Right hindlimb (tissue), 1 donor: Measurements from ENCODE around the gene RAD51B.
"Not testable (repeated sequence)": the region's sequence is repeated elsewhere in the genome, so short reads cannot be mapped to it uniquely, and the experiment has no call there.

Experiments
- DNase-seq: peaks from one replicate; pipeline ENCODE4 v3.0.0-alpha.2; 2018

The RAD51B gene

GRCh38 chr14:68186500-68187276 is 367.1 kb downstream of the RAD51B start:
- not testable (repeated sequence) for DNase-seq

- DNase-seq, result no peak
These were observed 368.6 kb downstream of the RAD51B start for GRCh38 chr14:68188174-68188573.

GRCh38 chr14:68190032-68190431 is 370.5 kb downstream of the RAD51B start:
- no peak for DNase-seq

- no peak for DNase-seq
These were observed 372.2 kb downstream of the RAD51B start for GRCh38 chr14:68191567-68192321.

GRCh38 chr14:68192935-68193334 is 373.4 kb downstream of the RAD51B start:
- no peak for DNase-seq

GRCh38 chr14:68193970-68194681 is 374.5 kb downstream of the RAD51B start:
- DNase-seq, result no peak

- no peak for DNase-seq
These were observed 375.5 kb downstream of the RAD51B start for GRCh38 chr14:68195126-68195525.

- no peak for DNase-seq
These were observed 379.3 kb downstream of the RAD51B start for GRCh38 chr14:68198713-68199495.

GRCh38 chr14:68199554-68200151 is 380.1 kb downstream of the RAD51B start:
- peak; percentile 39 for DNase-seq

- DNase-seq, result no peak
These were observed 384.3 kb downstream of the RAD51B start for GRCh38 chr14:68203871-68204270.

- no peak for DNase-seq
These were observed 388.6 kb downstream of the RAD51B start for GRCh38 chr14:68208218-68208617.

- no peak for DNase-seq
These were observed 389.2 kb downstream of the RAD51B start for GRCh38 chr14:68208626-68209317.

GRCh38 chr14:68210729-68211299 is 391.2 kb downstream of the RAD51B start:
- no peak for DNase-seq

GRCh38 chr14:68211421-68211820 is 391.8 kb downstream of the RAD51B start:
- DNase-seq, result no peak

GRCh38 chr14:68211886-68212285 is 392.3 kb downstream of the RAD51B start:
- DNase-seq, result no peak

- DNase-seq, result no peak
These were observed 392.8 kb downstream of the RAD51B start for GRCh38 chr14:68212361-68212760.

GRCh38 chr14:68214431-68214830 is 394.9 kb downstream of the RAD51B start:
- no peak for DNase-seq

GRCh38 chr14:68215629-68216028 is 396.1 kb downstream of the RAD51B start:
- no peak for DNase-seq

GRCh38 chr14:68216079-68216478 is 396.5 kb downstream of the RAD51B start:
- no peak for DNase-seq

- DNase-seq, result no peak
These were observed 397.4 kb downstream of the RAD51B start for GRCh38 chr14:68216957-68217356.

GRCh38 chr14:68217791-68218340 is 398.3 kb downstream of the RAD51B start:
- DNase-seq, result no peak
